ENCODE data around the gene SLC6A6. TPM values are rescaled to one million over a fixed set of nuclear protein-coding genes. Genes with fewer than 3 reads are reported as not detected.

Gene SLC6A6
- polyA plus RNA-seq, 4 donors = 6.9 to 24.1 (median 9.7) TPM

DNA sequence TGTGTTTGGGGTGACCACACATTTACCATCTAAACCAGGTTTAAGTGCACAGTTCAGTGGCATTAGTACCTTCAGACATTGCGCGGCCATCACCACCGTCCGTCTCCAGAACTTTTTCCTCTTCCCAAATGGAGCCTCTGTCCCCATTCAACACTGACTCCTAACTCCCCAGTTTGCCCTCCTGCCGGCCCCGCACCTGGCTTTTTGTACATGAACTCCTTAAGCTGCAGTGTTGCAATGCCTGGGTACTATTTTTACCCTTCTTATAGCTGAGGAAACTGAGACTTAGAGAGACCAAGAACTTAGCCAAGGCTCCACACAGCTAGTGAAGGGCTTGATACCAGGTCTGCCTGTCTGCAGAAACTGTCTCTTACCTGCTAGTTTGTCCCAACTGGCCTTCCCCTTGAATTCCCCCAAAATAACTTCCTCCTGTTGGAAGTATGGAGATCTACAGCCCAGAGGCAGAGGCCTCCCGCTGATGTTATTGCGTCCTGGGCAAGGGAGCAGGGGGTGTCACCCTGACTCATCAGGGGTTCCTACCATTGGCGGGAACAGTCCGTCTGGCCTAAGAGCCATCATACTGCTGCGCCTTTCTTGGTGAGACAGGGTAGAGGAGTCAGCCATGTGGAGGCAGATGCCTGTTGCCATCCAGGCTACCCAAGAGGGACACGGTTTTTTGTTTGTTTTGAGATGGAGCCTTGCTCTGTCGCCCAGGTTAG is 72.1 kb downstream of the SLC6A6 start:
- Histone ChIP-seq H3K4me3 (ENCODE audit: low read depth in 1 of 3, low read length in 3 of 3) (no peak overlapping the region), H3K27me3 (ENCODE audit: control insufficient read depth in 3 of 3, insufficient read depth in 3 of 3, low read length in 3 of 3) (no peaks in the 10 kb centered on the region), H3K4me1 (ENCODE audit: control insufficient read depth in 3 of 3, insufficient read depth in 2 of 3, low read depth in 1 of 3, low read length in 2 of 3) (no peaks in the 10 kb centered on the region), H3K9me3 (ENCODE audit: control insufficient read depth in 2 of 2, insufficient read depth in 1 of 2, low read depth in 1 of 2, low read length in 1 of 2) (no peaks in the 10 kb centered on the region), H3K27ac (ENCODE audit: low read depth in 1 of 3, low read length in 2 of 3) (no peak overlapping the region), H3K36me3 (ENCODE audit: control insufficient read depth in 3 of 3, insufficient read depth in 2 of 3, low read depth in 1 of 3, low read length in 3 of 3) (peaks cover 6 to 90% (median 19%) of the 10 kb centered on the region in 3 donors)
- DNase-seq (no peak), FAIRE-seq (no peak)
- 95 to 96% (median 96%) methylated on average over 13 of the region's 13 CpGs for WGBS, 3 donors

DNA sequence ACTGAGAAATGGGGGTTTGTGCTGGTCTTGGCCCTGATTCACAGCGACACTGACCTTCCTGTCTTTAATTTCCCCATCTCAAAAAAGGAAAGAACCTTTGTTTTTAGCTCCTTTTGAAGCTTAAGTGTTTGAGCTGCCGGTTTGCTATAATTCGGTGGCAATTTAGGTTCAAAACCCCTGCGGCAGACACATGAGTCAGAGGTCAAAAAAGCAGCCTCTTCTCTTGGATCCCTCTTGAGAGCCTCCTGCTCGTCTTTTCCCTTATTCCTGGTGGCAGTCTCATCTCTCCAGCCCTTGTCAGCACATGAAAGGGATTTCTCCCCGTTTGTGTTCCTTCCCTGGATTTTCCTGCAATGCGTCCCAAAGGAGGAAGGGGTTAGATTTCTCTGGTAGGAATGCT is 73.2 kb downstream of the SLC6A6 start:
- Histone ChIP-seq H3K27ac (ENCODE audit: low read depth in 1 of 3, low read length in 2 of 3) (no peak overlapping the region), H3K4me3 (ENCODE audit: low read depth in 1 of 3, low read length in 3 of 3) (no peak overlapping the region), H3K27me3 (ENCODE audit: control insufficient read depth in 3 of 3, insufficient read depth in 3 of 3, low read length in 3 of 3) (no peaks in the 10 kb centered on the region), H3K9me3 (ENCODE audit: control insufficient read depth in 2 of 2, insufficient read depth in 1 of 2, low read depth in 1 of 2, low read length in 1 of 2) (no peaks in the 10 kb centered on the region), H3K36me3 (ENCODE audit: control insufficient read depth in 3 of 3, insufficient read depth in 2 of 3, low read depth in 1 of 3, low read length in 3 of 3) (peaks cover 4 to 92% (median 17%) of the 10 kb centered on the region in 3 donors), H3K4me1 (ENCODE audit: control insufficient read depth in 3 of 3, insufficient read depth in 2 of 3, low read depth in 1 of 3, low read length in 2 of 3) (no peaks in the 10 kb centered on the region)
- 81 to 87% (median 84%) methylated on average over 7 of the region's 7 CpGs for WGBS, 3 donors
- no peak for FAIRE-seq
- DNase-seq = no peak

DNA sequence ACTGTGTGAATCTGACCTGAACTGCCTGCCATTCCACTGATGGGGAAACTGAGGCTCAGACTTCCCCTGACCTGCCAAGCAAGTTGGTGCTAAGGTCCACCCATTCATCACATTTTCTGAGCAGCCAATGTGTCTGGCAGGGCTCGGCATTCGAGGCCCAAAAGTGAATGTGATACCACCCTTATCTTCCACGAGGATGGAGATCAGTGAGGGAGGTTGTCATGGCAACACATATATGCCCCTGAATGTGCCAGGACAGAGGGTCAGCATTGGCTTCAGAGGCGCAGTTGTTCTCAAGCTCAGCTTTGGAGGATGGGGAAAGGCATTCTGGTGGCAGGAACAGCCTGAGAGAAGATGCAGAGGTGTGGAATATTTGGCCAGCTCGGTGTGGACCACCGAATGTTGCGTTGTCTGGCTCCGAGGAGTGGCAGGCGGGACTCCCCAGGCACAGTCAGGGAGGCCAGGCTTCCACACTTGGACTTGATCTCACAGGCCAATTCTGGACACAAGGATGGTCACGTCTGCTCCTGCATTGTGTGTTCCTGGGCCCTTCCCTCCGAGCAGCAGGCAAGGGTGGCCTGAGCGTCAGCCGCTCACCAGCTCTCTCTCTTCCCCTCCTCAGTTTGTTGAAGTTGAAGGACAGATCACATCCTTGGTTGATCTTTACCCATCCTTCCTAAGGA is 74.3 kb downstream of the SLC6A6 start:
- Histone ChIP-seq H3K4me3 (ENCODE audit: low read depth in 1 of 3, low read length in 3 of 3) (no peak overlapping the region), H3K36me3 (ENCODE audit: control insufficient read depth in 3 of 3, insufficient read depth in 2 of 3, low read depth in 1 of 3, low read length in 3 of 3) (peaks cover 2 to 94% (median 22%) of the 10 kb centered on the region in 3 donors), H3K27ac (ENCODE audit: low read depth in 1 of 3, low read length in 2 of 3) (no peak overlapping the region), H3K9me3 (ENCODE audit: control insufficient read depth in 2 of 2, insufficient read depth in 1 of 2, low read depth in 1 of 2, low read length in 1 of 2) (no peaks in the 10 kb centered on the region), H3K27me3 (ENCODE audit: control insufficient read depth in 3 of 3, insufficient read depth in 3 of 3, low read length in 3 of 3) (no peaks in the 10 kb centered on the region), H3K4me1 (ENCODE audit: control insufficient read depth in 3 of 3, insufficient read depth in 2 of 3, low read depth in 1 of 3, low read length in 2 of 3) (no peaks in the 10 kb centered on the region)
- 94 to 95% (median 94%) methylated on average over 13 of the region's 13 CpGs for WGBS, 3 donors
- DNase-seq (no peak), FAIRE-seq (no peak)

DNA sequence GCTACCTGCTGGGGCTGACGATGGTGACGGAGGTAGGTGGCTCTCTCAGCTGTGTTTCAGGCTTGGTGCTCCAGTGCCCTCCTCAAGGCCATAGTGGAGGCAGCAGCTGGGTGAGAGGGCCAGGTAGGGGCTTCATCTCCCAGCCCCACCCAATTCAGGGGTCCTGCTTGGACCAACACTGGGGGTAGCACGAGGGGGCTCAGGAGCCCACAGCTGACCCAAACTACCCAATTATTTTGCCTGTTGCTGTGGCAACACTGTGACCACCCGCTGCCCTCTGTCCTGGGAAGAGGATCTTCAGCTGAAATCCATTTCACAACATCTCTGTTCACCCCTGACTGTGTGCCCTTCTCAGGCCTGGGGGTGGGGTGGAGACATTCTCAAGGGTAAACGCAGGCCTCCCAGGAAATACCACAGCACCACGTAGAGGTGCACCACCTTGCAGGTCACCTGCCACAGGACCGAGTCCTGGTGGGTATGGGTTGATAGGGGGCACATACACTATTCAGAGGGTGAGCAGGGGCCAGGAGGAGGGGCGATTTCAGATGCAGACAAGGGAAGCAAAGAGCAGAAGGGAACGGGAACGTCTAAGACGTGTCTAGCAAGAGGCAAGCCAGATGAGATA is 75.0 kb downstream of the SLC6A6 start:
- 93 to 95% (median 94%) methylated on average over 11 of the region's 11 CpGs for WGBS, 3 donors
- Histone ChIP-seq H3K9me3 (ENCODE audit: control insufficient read depth in 2 of 2, insufficient read depth in 1 of 2, low read depth in 1 of 2, low read length in 1 of 2) (no peaks in the 10 kb centered on the region), H3K36me3 (ENCODE audit: control insufficient read depth in 3 of 3, insufficient read depth in 2 of 3, low read depth in 1 of 3, low read length in 3 of 3) (peaks cover 2 to 94% (median 22%) of the 10 kb centered on the region in 3 donors), H3K4me3 (ENCODE audit: low read depth in 1 of 3, low read length in 3 of 3) (no peak overlapping the region), H3K27me3 (ENCODE audit: control insufficient read depth in 3 of 3, insufficient read depth in 3 of 3, low read length in 3 of 3) (no peaks in the 10 kb centered on the region), H3K27ac (ENCODE audit: low read depth in 1 of 3, low read length in 2 of 3) (no peak overlapping the region), H3K4me1 (ENCODE audit: control insufficient read depth in 3 of 3, insufficient read depth in 2 of 3, low read depth in 1 of 3, low read length in 2 of 3) (no peaks in the 10 kb centered on the region)
- FAIRE-seq = no peak
- no peak for DNase-seq

DNA sequence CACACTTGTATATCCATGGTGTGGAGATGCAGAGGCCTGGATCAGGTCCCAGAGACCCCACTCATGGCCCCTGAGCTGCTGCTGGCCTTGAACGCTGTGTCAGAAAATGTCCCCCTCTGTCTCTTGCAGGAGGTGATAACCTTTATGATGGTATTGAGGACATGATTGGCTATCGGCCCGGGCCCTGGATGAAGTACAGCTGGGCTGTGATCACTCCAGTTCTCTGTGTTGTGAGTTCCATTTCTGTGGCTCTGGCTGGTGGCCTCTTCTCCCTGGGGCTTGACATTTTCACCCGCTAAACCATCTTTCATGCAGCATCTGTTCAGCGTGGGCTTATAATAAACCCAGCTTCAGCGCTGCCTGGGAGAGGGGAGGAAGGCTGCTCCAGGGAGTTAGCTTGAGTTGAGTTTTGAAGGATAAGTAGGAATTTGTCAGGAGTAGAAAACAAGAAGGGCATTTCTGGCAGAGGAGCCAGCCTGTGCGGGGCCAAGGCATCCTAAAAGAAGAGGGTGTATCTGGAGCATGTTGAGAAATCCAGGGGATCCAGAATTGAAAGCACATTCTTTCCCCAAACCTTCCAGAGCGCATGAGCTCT is 76.6 kb downstream of the SLC6A6 start:
- 93 to 97% (median 95%) methylated on average over 8 of the region's 8 CpGs for whole genome bisulfite sequencing, 3 donors
- H3K36me3 ChIP-seq (ENCODE audit: control insufficient read depth in 3 of 3, insufficient read depth in 2 of 3, low read depth in 1 of 3, low read length in 3 of 3) = peaks cover 5 to 93% (median 32%) of the 10 kb centered on the region in 3 donors
- H3K4me3 ChIP-seq (ENCODE audit: low read depth in 1 of 3, low read length in 3 of 3) = no peak overlapping the region
- no peaks in the 10 kb centered on the region for H3K9me3 ChIP-seq (ENCODE audit: control insufficient read depth in 2 of 2, insufficient read depth in 1 of 2, low read depth in 1 of 2, low read length in 1 of 2)
- no peak for DNase-seq
- FAIRE-seq = no peak
- H3K4me1 ChIP-seq (ENCODE audit: control insufficient read depth in 3 of 3, insufficient read depth in 2 of 3, low read depth in 1 of 3, low read length in 2 of 3) = no peaks in the 10 kb centered on the region
- no peak overlapping the region for H3K27ac ChIP-seq (ENCODE audit: low read depth in 1 of 3, low read length in 2 of 3)
- H3K27me3 ChIP-seq (ENCODE audit: control insufficient read depth in 3 of 3, insufficient read depth in 3 of 3, low read length in 3 of 3) = no peaks in the 10 kb centered on the region

DNA sequence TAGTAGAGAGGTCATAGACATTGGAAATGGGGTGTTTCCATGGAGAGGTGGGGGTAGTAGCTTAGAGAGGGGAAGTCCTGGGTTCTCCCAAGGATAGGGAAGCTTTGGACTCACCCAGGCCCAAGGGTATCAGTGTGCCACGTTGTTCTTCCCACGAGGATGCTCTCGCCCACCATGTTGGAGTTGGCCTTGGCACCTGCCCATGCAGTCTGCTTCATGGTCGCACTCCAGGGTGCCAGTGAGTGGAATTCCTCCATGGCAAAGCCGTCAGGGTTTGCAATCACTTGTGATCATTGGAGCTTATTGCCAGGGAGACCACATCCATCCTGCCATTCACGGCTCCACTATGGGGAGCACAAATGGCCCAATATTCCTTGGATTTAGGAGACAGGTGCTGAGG is 77.2 kb downstream of the SLC6A6 start:
- DNase-seq (no peak), FAIRE-seq (no peak)
- Histone ChIP-seq H3K36me3 (ENCODE audit: control insufficient read depth in 3 of 3, insufficient read depth in 2 of 3, low read depth in 1 of 3, low read length in 3 of 3) (peaks cover 5 to 93% (median 34%) of the 10 kb centered on the region in 3 donors), H3K27ac (ENCODE audit: low read depth in 1 of 3, low read length in 2 of 3) (no peak overlapping the region), H3K4me3 (ENCODE audit: low read depth in 1 of 3, low read length in 3 of 3) (no peak overlapping the region), H3K4me1 (ENCODE audit: control insufficient read depth in 3 of 3, insufficient read depth in 2 of 3, low read depth in 1 of 3, low read length in 2 of 3) (no peaks in the 10 kb centered on the region), H3K9me3 (ENCODE audit: control insufficient read depth in 2 of 2, insufficient read depth in 1 of 2, low read depth in 1 of 2, low read length in 1 of 2) (no peaks in the 10 kb centered on the region), H3K27me3 (ENCODE audit: control insufficient read depth in 3 of 3, insufficient read depth in 3 of 3, low read length in 3 of 3) (no peaks in the 10 kb centered on the region)
- WGBS, 3 donors = 92 to 97% (median 95%) methylated on average over 6 of the region's 6 CpGs

DNA sequence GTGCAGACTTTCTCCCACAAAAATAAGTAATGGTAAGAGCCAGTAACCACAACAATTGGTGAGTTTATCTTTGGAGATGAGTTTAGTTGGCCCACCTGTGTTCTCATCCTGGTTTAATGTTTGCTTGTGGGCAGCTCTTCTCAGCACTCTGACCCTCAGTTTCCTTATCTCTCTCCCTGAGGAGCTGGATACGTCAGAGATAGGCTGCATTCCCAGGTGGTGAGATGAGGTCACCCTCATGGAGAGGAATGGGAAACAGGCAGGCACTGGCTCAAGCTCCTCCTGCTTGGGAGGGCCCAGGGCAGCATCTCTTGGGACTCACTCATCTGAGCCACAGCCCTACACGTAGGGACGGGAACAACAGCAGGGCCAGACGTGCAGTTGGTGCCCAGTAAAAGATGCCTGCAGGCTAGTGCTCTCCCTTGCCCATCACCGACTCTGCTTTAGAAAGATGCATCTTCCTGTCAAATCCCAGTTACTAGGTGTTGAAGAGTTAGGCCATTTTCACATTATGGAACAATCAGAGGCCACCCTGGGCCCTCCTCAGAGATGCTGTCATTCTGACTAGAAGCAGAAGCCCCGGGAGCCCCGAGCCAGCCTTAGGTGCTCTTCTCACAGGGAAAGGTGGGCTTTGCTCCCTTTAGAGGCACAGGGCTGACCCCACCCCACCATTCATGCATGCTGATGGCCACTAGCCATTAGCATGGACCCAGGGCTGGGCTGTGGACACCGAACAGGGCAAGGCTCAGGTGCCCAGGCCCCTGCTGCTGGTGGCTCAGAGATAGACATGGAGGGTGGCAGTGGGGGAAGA is 78.0 kb downstream of the SLC6A6 start:
- no peaks in the 10 kb centered on the region for H3K4me1 ChIP-seq (ENCODE audit: control insufficient read depth in 3 of 3, insufficient read depth in 2 of 3, low read depth in 1 of 3, low read length in 2 of 3)
- H3K4me3 ChIP-seq (ENCODE audit: low read depth in 1 of 3, low read length in 3 of 3) = no peak overlapping the region
- no peaks in the 10 kb centered on the region for H3K27me3 ChIP-seq (ENCODE audit: control insufficient read depth in 3 of 3, insufficient read depth in 3 of 3, low read length in 3 of 3)
- FAIRE-seq = no peak
- H3K36me3 ChIP-seq (ENCODE audit: control insufficient read depth in 3 of 3, insufficient read depth in 2 of 3, low read depth in 1 of 3, low read length in 3 of 3) = peaks cover 5 to 91% (median 39%) of the 10 kb centered on the region in 3 donors
- peak in 1 of 2 donors; percentile 15 for DNase-seq
- no peak overlapping the region for H3K27ac ChIP-seq (ENCODE audit: low read depth in 1 of 3, low read length in 2 of 3)
- 83 to 87% (median 84%) methylated on average over 8 of the region's 8 CpGs for WGBS, 3 donors
- H3K9me3 ChIP-seq (ENCODE audit: control insufficient read depth in 2 of 2, insufficient read depth in 1 of 2, low read depth in 1 of 2, low read length in 1 of 2) = no peaks in the 10 kb centered on the region
